ENCODE data around the gene NID2.

DNA sequence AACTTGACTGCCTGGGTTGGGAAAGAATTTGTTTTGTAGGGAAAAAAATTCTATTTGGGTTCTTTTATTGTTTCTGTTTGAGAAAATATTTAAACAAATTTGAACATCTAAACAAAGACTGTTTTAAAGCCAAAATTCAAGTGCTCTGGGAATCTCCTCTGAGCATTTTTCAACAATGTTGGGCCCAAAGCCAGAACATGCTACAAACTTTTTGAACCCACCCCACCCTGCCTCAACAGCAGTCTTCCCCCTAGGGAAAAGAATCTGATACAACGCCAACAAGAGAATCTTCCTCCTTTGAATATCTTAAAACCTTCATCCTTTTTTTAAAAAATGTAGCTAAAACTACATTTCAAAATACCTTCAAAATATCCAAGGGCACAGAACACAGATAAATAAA, 20.4 kb upstream of the NID2 start:
- TF ChIP-seq YY1 (IDR thresholded peaks at IDR 0.05) (no peak), EGR1 (IDR thresholded peaks at IDR 0.05; ENCODE audit: low read depth in 2 of 2) (no peak), REST (IDR thresholded peaks at IDR 0.05) (no peak), TAF1 (conservative IDR thresholded peaks at IDR 0.05) (no peak), RAD21 (IDR thresholded peaks at IDR 0.05) (no peak), GABPA (IDR thresholded peaks at IDR 0.05 in 1 of 2, conservative IDR thresholded peaks at IDR 0.05 in 1 of 2) (no peak), HNF4G (IDR thresholded peaks at IDR 0.05) (no peak), FOXA1 (IDR thresholded peaks at IDR 0.05) (no peak)
- TF ChIP-seq, protein P1, sequence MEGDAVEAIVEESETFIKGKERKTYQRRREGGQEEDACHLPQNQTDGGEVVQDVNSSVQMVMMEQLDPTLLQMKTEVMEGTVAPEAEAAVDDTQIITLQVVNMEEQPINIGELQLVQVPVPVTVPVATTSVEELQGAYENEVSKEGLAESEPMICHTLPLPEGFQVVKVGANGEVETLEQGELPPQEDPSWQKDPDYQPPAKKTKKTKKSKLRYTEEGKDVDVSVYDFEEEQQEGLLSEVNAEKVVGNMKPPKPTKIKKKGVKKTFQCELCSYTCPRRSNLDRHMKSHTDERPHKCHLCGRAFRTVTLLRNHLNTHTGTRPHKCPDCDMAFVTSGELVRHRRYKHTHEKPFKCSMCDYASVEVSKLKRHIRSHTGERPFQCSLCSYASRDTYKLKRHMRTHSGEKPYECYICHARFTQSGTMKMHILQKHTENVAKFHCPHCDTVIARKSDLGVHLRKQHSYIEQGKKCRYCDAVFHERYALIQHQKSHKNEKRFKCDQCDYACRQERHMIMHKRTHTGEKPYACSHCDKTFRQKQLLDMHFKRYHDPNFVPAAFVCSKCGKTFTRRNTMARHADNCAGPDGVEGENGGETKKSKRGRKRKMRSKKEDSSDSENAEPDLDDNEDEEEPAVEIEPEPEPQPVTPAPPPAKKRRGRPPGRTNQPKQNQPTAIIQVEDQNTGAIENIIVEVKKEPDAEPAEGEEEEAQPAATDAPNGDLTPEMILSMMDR (IDR thresholded peaks at IDR 0.05; ENCODE audit: low read depth, low read length, missing input control) = no peak
- TF ChIP-seq, protein P2, sequence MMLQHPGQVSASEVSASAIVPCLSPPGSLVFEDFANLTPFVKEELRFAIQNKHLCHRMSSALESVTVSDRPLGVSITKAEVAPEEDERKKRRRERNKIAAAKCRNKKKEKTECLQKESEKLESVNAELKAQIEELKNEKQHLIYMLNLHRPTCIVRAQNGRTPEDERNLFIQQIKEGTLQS (IDR thresholded peaks at IDR 0.05) = no peak
- TF ChIP-seq, protein P3, sequence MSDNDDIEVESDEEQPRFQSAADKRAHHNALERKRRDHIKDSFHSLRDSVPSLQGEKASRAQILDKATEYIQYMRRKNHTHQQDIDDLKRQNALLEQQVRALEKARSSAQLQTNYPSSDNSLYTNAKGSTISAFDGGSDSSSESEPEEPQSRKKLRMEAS (IDR thresholded peaks at IDR 0.05) = no peak

Measured in liver (tissue), 3 donors.